HL-60/S4 treated with retinoic acid at 250 ng/mL for 4 days and 3 days (cell line): ENCODE data around the gene TTC7B.

Experiments used
- in situ Hi-C: fragments of 300-500 bp; cut with MboI; formaldehyde crosslinking; loops from 2 replicates; pipeline ENCODE4 v1.7.0; 2022; ENCODE audit warnings: low sequenced_read_pairs

Gene TTC7B

DNA sequence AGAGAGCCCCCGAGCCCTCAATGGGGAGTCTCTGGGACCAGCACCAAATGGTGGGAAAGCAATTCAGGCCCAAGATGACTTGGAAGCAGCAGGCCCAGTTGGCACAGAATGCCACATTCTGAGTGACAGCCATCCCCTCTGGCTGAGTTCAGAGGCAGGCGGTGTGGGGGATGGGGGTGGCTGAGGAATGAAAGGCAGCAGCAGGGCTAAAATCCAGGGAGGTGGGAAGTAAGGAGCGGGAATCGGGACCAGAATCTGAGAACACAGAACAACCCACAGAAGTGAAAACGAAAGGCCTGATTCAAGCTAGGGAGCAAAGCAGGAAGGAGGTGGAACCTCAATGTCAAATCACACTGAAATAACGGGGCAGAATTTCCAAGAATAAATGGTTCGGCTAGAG lies 248.2 kb downstream of the TTC7B start:
- in situ Hi-C loops: no loop called here

DNA sequence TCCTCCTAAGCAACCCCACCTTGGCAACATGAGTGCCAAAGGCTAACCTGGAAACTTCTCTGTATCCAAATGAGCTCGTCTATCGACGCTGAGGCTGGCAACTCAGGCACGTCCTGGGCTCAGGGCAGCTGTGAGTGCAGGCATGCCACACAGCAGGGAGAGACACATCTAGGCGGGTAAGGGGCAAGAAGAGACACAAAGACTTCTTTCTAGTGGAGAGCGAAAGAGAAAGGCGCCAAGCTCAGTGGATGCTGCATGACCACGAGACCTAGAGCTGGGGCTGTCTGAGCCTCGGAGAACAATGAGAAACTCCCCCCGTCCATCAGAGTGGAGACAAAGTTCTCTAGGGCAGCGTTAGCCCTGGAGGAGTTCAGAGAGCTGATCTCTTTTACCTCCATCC lies 249.0 kb downstream of the TTC7B start:
- in situ Hi-C loops: no loop called here

DNA sequence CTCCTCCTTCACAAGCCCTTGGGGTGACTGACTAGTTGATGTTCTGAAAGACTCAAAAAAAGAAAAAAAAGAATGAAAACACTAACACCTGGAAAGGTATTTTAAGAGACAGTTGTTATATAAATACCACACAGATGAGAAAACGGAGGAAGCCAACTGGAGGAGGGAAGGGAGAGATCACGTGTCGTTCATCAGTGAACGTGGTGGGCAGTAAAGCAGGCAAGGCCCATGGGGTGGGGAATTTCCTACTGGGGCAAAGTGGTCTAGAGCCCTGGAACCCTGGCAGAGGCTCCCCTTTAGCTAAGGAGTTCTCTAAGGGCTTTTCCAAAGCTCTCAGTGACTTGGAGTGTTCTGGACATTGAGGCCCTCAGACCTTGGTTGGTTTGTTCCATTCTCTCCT lies 249.7 kb downstream of the TTC7B start:
- in situ Hi-C loops: no loop called here

DNA sequence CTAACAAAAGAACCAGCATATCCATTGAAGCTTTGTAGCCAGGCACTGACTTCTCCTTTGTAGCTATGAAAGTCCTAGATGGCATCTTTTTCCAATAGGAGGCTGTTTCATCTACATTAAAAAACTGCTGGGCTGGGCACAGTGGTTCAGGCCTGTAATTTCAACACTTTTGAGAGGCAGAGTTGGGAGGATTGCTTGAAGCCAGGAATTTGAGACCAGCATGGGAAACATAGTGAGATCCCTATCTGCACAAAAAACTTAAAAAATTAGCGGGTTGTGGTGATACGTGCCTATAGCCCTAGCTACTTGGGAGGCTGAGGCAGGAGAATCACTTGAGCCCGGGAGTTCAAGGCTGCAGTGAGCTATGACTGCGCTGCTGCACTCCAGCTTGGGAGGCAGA lies 251.7 kb downstream of the TTC7B start:
- in situ Hi-C loops: no loop called here

DNA sequence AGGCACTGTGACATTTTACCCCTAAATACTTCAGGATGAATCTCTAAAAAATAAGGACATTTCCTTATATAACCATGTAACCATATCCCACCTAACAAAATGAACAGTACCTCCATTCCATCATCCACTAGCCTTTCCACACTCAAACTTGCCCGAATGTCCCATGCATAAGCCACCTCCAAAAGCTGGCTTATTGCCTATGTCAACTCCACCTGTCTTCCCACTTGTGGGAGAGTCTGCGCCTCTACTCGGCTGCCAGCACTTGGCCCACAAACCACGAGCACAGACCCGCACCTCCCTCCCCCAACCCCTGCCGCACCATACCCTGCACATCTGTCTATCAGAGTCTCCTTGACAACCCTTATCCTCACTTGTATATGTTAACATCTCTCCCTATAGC lies 253.6 kb downstream of the TTC7B start:
- in situ Hi-C loops: no loop called here

DNA sequence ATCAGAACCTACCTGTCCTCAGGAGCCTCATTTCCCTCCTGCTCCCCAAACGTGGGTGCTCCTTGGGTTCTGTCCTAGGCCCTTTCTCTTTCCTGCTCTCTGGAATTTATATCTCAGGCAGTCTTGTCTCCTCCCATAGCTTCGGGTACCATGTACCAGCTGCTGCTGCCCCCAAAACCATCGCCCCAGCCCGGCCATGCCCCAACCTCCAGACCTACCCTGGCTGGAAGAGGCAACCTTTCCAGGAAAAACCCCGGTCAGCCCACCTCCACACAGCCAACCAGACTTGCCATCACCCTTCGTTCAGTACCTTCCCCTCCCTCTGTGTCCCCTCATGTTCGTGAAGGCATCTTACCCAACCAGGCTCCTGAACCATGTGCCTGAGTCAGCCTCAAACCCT lies 254.3 kb downstream of the TTC7B start:
- in situ Hi-C loops: no loop called here

DNA sequence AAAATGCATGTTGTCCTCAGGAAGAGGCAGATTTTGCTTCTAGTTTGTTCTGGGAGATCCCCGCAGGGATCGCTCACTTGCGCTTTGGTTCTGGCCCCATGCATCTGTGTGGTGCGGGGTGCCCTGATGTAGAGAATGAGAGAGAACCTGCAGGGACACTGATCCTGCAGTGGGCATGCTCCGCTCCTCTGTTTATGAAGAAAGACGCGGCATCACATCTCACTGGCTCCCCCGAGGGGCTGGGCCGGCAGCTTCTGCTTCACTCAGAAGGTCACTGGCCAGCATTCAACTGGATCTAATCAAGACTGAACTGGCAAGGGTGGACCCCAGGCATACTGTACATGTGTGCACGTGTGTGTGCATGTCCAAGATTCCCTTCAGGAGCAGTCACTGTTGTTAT lies 255.2 kb downstream of the TTC7B start:
- in situ Hi-C loops: no loop called here

DNA sequence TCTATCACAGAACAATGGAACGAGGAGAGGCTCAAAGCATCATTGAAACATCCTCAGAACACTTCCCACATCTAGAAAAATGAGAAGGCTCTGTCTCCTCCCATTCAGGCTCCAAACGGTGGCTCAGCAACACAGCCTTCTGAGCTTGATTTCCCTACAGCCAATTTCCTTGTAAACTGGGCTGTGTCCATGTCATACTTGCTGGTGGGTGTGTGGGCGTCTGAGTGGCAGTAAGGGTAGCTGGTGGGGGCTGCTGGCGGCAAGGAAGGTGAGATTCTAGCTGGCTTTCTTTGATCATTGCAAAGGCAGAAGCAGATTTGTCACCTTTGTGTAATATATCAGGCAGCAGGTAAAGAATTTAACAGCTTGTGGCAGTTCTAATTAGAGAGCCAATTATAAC lies 255.7 kb downstream of the TTC7B start:
- in situ Hi-C loops: no loop called here

DNA sequence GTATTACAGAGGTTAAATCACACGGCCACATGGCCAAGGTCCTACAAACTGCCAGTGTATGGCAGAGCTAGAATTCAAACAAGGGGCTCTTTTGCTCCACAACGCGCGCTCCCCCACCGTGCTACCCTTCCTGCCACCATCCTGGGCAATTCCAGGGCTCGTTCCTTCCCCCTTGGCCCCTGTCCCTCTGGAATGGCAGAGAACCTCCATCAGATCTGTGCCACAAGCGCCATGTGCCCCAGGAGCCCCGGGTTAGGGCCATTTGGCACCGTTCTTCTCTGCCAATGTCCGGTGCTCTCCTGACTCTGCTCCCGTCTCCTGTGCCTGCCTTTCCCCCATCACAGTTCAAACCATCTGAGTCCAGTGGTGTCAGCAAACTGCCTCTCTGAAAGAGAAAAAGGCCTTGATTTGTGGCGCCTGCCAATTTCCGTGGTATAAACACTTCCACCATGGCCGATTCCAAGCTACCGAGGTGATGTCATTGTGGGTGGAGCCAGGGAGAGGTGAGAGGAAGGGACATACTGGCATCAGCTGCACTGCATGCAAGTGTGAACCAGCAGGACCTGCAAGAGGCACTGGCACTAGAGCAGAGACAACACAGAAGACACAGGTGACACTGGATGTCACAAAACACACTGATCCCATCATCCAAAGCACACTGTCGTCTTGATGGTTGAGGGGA lies 256.3 kb downstream of the TTC7B start:
- in situ Hi-C loops: no loop called here

DNA sequence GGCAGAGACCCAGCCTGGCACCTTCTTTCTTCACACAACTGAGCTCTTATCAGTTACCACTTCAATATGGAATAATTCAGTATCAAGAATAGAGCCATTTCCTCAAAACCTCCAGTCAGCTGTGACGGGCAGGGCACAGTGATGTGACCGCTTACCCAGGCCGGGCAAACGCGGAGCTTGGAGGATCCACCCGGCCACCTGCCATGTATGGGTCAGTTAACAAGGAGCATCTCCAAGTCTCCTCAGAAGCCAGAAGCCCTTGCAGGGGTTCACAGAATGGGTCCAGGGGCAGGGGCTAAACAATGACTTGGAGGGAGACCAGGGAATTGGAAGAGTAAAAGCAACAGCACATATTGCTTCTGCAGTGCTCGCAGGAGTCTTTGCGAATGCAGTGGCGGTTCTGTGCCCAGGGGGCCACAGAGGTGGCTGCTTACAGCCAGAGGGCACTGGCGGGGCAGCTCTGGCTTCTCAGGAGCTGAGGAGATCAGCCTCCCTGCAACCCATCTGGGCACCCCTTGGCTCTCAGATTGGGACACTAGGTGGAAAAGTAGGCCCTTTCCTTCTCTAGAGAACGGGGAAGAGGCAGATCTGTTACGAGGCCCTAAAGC lies 257.1 kb downstream of the TTC7B start:
- in situ Hi-C loops: no loop called here

DNA sequence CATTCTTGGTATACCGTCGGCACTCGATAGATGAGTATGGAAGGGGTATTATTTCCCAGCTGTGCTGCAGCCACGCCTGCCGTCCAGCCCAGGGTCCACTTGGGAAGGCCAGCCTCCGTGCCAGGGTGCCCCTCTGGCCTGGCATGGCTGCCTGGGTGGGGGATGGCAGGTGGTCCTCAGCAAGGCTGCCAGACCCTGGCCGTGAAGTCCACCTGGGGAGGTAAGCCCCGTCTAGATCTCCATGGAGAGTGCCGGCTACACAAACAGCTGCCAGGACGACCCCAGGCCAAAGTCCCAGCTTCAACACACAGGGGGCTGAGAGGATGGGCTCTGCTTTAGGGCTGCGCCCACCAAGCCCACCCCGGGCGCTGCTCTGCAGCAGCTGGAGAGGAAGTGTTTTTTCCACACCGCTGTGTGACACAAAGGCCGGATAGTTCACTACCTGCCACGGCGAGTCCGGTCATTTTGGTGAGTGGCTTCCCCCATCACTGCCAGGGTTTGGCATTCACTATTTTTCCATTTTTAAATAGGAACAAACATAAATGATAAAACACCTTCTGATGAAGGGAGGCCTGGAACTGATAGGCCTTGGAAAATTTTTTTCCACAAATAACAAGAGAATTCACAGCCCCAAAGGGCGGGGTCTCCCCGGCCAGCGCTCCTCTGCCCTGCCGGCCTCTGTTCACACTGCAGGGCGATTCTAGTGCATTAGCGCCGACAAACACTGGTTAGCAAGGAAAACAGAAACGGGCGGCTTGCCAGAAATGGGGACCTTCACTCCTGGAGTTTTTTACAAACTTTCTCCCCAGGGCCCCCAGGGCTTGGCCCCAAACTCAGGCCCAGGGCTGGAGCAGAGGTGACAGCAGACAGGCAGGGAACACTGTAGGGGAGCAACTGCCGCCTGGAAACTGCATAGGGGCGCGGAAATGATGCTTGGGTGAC lies 257.9 kb downstream of the TTC7B start:
- in situ Hi-C loops: no loop called here

DNA sequence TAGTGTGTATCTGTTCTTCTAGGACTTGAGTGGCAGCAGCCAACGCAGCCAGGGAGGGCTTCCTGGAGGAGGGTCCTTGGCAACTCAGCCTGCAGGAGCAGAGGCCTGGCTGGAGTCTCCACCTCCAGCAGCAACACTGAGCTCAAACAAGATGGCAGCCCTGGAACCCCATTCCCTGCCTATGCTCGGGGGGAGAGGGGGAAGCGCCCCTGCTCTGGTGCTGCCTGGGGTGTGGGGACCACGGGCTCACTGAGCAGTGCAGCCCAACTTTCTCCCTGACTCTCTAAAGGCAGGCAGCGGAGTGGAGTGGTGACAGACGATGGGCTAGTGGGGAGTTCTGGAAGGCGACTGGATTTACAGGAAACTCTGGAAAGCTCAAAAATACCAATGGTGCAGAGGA lies 258.7 kb downstream of the TTC7B start:
- in situ Hi-C loops: no loop called here

DNA sequence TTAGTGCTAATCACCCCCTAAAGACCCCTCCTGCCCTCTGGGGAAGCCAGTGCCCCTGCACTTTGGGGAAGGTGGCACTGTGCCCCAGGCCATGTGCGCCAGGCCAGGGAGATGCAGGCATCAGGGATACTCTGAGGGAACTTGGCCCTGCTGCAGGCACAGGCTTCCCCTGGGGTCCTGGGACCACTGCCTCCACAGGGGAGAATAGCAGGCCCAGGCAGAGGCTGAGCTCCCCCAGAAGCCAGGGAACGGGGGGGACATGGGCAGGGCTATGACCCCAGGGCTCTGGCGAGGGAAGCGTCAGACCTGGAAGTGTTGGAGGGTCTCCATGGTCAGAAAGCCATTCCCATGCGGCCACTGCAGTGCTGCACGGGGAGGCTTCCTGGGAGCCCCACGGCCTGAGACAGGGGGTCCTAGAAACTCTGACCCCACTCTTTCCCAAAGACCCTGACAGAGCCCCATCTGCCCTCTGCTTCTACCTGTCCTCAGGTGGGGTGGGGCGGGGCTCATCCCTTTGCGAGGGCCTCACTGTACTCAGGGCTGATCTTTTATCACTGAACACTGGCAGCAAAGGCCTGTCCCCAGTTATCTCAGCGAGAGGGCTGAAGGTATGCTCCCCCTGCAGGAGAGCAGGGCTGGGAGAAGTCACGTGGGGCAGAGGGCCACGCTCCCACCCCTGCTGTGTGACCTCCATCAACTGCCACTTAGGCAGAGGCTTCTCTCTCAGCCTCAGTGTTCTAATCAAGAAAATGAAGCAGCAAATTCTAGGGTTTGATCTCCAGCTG lies 259.4 kb downstream of the TTC7B start:
- in situ Hi-C loops: no loop called here

DNA sequence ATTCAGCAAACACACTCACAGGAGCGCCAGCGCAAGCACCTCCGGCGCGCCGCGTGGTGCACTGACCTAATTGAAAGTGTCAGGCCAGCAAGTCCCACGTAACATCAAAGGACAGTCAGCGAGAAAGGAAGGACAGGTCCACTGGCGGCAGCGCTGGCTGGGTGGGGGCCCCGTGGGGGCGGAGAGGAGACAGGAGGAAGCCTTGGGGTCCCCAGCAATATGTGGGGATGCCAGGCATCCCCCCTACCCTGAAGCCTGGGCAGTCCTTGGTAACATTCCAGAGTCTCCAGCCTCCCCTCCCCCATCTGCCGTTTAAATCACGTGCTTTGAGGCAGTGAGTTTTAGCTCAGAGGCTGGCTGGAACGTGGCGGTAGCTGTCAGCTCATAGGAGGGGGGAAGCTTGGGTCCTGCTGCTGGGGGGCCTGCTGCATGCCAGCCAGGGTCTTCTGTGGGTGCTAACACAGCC lies 260.2 kb downstream of the TTC7B start:
- in situ Hi-C loops: no loop called here

DNA sequence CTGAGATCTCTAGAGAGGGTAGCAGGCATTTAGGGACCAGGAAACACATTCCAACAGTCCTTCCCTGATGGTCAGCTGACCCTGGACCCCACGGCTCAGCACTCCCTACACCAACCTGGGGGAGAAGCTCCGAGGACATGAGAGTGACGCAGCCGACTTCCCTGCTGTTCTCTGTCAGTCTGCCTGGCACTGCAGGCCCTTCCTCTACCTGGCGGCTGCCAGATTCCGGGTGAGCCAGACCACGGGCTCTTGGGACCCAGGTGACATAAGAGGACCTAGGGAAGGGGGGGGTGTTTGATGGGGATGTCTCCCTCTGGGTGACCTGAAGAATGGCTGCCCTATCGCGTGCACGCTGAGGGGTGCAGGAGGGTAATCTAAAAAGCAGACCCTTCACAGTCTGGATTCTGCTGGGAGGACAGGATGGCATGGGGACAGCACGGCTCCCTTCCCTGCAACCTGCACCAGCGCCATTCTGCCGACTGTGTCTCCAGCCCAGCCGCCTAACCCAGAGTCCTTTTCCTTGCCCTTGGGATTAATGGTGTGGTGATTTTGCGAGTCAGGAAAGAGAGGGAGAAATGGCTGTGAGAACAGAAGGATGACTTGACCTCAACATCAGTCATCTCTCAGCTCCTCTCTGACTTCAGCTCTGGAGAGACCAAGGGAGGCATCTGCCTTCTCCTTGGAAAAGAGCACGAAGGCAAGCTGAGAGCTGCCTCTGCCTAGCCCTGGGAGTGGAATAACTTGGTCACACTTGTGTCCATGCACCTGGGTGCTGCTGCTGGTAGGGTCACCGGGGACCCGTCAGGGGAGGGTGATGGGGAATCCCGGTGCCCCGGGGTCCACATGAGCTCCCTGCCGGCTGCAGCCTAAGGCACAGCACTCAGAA lies 260.9 kb downstream of the TTC7B start:
- in situ Hi-C loops: no loop called here

DNA sequence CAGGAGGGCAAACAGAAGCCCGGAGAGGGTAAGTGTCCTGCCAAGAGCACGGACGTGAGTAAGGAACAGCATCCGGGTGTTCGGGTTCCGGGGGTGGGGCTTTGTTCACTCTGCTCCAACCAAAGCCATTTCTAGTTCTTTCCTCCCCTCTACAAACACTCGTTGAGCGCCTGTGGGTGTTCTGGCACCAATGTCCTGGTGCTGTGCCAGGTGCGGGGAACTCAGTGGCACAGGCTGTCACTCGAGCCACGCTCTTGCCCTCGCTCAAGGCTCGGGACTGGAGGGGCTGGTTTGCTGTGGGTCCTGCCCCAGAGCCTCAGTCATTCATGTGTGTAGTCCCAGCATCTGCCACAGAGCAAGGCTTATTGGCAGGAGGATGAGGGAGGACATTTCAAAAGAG lies 261.9 kb downstream of the TTC7B start:
- in situ Hi-C loops: no loop called here

DNA sequence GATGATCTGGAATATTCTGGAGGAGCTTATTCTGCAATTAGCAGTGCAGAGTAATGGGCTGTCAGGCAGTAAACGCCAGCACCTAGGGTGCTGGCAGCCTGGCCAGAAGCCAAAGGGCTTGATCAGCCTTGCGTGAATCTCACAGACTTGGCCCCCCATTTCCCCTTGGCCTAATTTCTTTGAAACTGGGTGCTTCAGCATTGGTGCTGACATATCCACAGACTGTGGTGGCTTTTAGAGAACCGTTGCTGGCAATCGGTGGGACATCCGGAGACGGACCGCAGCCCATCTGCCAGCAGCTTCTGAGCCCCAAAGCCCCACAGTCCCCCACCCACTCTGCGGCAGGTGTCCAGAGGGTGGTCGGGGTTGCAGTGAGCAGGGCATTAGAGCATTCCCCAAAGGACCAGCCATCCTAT lies 262.3 kb downstream of the TTC7B start:
- in situ Hi-C loops: no loop called here

DNA sequence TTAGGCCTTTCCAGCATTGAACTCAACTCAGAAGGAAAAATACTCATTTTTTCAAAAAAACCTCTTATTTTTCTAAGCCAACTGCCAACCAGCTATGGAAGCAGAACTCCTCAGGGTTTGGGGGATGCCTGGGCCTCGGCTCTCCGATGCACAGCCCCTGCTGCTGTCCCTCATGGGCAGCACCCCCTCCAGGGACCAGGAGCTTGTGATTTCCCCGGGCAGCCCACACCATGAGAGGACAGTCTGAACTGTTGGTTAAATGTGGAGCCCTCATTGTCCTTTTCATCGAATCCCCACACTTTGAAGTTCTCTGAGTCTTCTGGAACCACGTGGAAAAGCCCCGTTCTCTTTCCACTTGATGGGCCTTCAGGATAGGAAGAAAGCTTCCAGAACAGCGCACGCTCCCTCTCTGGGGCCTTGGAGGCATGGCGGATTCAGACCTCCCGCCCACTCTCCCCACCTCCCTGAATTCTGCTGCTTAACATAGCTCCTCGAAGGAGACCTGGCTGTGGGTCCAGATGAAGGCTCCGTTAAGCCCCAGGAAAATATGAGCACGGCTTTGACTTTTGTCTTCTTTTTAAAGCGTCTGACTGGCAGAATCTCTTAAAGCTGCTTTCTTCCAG lies 262.8 kb downstream of the TTC7B start:
- in situ Hi-C loops: no loop called here

DNA sequence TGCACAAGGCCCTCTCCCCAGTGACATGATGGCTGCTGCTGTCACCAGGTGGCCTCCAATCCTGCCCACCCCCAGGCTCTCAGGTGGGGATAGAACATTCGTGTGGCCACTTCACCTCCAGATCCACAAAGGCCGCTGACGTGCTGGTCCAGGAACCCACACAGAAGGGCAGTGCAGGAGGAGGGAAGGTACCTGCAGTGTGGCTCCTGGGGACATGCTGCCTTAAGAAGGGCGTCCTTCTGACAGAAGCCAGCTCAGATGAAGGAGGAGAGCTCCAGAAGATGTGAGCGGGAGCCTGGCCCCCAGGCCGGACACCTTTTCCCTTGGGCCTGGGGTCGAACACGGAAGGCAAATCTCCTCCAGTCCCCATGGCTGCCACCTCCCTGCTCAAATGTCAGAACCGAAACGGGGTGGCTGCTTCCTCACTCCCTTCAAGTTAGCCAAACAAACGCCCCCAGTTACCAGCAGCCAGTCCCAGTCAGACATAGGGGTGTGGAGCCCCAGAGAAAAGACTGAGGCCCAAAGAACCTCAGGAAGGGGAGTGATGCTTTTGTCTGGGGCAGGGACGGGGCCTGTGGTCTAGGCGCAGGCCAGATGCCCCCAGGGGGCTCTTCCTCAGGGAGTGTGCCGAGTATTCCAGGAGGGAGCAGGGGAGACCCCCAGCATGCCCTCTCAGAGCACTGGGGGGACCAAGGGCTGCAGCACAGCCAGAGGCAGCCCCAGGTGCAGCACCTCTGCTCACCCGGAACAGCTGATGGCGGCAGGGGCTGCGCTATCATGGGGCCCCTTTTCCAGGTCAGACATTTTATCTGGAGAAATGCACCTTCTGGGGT lies 263.5 kb downstream of the TTC7B start:
- in situ Hi-C loops: no loop called here
